Measurements from ENCODE around the gene MEGF6.

MEGF6 gene, protein sequence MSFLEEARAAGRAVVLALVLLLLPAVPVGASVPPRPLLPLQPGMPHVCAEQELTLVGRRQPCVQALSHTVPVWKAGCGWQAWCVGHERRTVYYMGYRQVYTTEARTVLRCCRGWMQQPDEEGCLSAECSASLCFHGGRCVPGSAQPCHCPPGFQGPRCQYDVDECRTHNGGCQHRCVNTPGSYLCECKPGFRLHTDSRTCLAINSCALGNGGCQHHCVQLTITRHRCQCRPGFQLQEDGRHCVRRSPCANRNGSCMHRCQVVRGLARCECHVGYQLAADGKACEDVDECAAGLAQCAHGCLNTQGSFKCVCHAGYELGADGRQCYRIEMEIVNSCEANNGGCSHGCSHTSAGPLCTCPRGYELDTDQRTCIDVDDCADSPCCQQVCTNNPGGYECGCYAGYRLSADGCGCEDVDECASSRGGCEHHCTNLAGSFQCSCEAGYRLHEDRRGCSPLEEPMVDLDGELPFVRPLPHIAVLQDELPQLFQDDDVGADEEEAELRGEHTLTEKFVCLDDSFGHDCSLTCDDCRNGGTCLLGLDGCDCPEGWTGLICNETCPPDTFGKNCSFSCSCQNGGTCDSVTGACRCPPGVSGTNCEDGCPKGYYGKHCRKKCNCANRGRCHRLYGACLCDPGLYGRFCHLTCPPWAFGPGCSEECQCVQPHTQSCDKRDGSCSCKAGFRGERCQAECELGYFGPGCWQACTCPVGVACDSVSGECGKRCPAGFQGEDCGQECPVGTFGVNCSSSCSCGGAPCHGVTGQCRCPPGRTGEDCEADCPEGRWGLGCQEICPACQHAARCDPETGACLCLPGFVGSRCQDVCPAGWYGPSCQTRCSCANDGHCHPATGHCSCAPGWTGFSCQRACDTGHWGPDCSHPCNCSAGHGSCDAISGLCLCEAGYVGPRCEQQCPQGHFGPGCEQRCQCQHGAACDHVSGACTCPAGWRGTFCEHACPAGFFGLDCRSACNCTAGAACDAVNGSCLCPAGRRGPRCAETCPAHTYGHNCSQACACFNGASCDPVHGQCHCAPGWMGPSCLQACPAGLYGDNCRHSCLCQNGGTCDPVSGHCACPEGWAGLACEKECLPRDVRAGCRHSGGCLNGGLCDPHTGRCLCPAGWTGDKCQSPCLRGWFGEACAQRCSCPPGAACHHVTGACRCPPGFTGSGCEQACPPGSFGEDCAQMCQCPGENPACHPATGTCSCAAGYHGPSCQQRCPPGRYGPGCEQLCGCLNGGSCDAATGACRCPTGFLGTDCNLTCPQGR (N-terminal part only)
- total RNA-seq = 126 to 255 reads per million in 2 donors

DNA sequence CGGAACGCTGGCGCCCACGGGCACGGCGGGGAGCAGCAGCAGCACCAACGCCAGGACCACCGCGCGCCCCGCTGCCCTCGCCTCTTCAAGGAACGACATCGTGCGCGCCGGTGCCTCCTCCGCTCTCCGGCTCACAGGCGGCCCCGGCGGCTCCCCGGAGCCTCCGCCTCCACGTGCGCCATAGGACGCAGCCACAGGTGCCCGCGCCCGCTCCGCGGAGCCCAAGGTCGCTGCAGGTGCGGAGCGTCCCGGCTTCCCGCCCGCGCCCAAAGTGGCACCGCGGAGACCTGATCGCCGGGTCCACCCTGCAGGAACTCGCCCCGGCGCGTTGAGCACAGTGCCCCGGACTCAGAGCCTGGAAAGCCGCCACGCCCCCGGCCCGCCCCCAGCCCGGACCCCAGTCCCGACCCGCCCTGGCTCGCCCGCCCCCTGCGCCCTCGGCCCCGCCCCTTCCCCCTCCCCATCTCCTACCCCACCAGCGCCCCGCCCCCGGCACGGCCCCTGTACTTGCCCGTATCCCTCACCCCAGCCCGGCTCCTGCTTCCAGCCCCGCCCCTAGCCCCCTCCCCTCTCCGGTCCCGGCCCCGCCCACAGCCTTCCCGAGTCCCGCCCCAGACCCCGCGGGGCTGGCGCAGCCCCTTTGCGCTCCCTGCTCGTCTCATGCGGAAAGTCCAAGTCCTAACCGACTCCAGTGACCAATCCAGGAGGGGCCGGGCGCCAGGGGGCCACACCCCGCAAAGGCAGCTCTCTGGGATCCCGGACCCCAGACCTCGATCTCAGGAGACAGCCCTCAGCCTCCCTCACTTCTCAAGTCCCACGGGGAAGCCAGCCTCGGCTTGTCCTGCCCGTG lies at the start of gene MEGF6:
TSS of gene MEGF6 (minus strand) at position 339 of the 850 bp plus-strand sequence. CDS start at position 99, 240 bp downstream.
- peak; percentile 50 for DNase-seq

DNA sequence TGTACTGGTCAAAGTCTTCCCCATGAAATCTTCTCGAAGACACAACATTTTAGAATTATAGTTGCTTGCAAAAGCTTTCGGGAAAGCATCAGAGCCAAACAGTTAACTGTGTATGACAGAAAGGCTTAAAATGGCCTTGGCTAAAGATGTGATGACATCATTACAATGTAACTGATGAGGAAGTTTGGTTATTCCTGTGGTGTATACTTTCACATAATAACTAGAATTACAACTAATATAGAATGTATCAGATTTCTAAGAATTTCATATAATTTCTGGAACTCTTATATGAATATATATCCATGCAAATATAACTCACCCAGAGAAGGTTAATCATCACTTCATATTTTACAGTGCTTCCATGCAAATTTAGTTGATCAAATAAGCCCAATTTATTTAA lies 49.4 kb upstream of the MEGF6 start:
- DNase-seq = no peak

DNA sequence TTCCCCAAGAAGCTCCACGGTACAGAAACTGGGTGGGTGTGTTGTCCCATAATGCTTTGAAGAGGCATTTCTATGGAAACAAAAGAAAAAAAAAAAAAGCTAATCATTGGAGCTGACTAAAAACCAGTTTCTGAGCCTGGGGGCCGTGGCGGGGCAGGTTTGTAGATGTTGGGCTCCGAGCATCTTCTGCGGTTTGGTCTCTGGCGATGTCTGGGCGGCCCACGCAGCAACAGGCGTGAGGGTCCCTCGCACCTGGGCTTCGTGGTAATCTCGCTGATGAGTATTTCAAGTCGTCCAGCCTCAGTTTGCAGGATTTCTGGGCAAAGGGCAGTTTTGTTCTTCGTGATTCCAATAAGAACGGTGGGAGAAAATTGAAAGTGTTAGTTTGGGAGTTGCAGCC lies 47.8 kb upstream of the MEGF6 start:
- DNase-seq = no peak

DNA sequence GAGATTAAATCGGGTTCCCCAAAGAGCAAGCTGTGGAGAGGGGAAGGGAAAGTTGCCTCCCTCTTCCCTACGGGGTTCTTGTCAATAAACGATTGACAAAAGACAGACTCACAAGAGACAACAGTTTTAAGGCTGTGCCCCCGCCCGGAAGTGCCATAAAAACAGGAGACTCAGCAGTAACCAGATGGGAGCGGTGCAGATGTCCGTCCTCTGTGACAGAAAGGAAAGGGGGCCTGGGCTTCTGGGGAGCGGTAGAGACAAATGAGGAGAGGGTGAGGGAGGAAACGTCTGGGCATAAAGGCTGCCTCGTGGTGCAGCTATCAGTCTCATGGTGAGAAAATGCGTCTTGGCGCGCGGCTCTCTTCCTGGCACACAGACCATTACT lies 46.9 kb upstream of the MEGF6 start:
- DNase-seq = no peak

DNA sequence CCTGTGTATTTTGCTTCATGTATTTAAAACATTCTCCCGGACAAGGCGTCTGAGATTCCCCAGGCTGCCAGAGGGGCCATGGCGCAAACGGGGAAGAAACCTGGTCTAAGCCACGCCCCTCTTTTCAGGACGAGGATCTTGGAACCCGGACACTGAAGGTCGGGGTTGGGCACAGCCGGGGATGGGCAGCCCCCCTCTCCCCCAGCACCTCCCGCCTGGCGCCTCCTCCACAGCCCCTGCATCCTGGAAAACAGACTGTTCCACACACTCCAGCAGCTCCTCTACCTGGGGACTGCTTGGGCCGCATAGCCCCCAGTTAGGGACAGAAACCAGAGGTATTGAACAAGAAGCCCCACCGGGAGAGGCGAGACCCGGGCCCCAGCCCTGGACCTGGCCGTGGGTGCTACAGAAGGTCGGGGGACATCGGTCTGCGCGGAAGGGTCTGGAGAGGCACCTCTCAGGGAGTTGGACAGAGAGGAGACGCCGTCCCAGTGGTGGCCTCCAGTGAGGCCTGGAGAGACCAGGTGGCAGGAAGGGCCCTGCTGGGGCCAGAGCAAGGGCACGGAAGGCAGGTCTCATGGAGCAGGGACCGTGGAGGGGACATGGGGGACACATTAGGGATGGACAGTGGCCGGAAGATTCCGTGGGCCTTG lies 46.4 kb upstream of the MEGF6 start:
- DNase-seq = no peak

DNA sequence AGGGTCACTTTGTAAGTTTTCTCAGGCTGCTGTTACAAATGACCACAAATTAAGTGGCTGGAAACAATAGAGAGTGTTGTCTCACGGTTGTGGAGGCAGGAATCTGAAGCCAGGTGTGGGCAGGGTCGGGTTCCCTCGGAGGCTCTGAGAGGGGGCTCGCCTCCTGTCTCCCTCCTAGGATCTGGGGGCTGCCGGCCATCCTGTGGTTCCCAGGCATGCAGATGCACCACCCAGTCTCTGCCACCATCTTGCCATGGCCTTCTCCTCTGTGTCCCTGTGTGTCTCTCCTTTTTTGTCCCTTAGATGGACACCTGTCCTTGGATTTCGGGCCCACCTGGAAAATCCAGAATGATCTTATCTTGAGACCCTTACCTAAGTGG lies 45.8 kb upstream of the MEGF6 start:
- no peak for DNase-seq

DNA sequence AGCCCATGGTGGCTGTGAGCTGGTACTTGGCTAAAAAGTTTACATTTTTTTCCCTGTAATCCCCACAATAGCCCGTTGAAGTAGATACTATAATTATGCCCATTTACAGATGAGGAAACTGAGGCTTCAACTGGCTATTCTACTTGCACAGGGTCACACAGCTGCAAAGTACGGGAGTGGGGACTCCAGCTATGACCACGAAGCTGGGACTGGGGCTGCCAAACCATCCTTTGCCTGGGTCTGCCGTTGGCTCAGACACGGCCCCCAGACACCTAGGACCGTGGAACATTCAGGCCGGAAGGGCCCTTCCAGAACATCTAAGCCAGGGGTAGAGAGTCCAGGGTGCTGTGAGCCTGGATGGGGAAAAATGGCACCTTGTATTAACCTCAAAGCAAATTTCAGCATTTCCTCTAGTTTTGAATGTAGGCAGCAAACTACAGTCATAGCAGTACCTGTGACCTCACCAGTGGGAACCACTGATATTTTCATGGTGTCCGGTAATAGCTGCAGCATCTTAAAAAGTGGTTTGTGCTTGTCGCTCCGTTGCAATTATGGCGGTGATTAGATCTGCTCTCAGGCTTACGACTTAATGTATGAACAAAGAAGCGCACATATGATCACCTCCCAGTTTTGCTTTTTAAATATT lies 45.3 kb upstream of the MEGF6 start:
- no peak for DNase-seq

DNA sequence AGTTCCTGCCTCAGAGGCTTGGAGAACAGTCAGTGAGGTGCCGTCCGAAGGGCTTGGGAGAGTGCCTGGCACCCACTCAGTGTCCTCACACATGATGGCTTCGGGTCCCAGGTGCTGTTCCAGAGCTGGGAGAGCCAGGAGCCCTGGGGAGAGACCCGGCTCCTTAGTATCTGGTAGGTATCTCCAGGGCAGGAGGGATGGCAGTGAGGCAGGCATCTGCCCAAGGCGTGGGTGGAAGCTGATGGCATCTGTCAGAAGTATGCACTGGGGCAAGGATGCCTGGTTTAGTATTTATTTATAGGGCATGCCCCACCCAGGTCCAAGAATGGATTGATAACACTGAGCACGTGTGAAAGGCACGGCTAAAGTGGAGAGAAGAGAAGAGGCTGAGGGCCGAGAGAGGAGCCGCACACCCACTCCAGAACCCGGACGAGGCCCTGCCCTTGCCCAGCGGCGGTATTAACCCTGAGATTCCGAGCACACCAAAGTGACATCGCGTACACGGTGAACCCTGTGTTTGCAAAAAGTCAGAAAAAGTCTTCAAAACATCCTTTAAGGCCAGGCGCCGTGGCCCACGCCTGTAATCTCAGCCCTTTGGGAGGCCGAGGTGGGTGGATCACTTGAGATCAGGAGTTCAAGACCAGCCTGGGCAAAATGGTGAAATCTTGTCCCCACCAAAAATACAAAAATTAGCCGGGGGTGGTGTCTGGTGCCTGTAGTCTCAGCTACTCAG lies 43.4 kb upstream of the MEGF6 start:
- DNase-seq = no peak

DNA sequence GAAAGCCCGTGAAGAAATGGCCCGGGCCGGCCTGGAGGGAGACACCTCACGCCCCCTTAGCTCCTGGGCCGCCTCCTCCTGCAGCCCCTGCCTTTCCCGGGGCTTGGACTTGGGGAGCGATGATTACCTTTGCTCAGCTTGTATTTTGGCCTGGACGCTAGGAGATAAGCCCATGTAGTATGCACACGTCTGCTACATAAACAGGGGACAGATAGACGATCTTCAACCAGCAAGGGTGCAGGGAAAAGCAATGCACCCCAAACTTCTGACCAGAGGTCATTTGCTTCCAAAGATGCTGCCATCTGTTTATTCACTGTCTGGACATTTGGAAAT lies 41.9 kb upstream of the MEGF6 start:
- DNase-seq = no peak

DNA sequence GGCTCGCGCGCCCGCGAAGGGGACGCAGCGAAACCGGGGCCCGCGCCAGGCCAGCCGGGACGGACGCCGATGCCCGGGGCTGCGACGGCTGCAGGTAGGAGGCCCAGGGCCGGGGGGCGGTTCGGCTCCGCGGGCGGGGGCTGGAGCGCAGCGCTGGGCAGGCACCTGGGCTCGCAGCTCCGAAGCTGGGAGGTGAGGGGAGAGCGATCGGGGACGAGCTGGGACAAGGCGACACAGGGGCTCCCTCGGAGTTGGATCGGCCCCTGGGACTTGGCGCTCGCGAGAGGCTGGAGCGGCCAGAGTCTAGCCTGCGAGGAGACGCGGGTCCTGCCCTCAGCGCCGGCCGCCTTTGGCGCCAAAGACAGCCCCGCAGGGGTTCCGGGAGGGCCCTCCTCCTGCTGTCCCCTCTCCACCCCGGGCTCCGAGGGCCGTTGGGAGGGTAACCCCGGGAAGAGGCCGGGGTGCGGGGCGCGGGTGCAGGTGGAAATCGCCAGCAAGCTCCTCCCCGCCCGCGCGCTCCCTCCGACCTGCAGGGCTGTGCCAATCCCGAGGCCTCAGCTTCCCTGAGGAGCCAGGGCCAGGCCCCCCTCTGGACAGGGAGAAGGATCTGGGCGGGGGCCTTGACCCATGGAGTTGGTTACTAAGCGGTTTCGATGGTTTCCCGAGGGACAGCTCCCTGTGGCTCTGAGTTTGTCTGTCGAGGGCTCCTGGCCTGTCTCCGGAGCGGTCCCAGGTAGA lies 41.4 kb upstream of the MEGF6 start:
- DNase-seq = no peak

DNA sequence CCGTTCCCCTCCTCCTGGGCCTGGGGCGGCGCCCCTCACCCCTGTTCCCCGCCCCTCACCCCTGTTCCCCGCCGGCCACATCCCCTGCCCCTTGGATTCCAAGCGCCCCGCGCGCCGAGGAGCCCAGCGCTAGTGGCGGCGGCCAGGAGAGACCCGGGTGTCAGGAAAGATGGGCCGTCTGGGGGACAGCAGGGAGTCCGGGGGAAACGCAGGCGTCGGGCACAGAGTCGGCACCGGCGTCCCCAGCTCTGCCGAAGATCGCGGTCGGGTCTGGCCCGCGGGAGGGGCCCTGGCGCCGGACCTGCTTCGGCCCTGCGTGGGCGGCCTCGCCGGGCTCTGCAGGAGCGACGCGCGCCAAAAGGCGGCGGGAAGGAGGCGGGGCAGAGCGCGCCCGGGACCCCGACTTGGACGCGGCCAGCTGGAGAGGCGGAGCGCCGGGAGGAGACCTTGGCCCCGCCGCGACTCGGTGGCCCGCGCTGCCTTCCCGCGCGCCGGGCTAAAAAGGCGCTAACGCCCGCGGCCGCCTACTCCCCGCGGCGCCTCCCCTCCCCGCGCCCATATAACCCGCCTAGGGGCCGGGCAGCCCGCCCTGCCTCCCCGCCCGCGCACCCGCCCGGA lies 40.7 kb upstream of the MEGF6 start, which contains the start of gene TP73:
TSS of gene TP73 (plus strand) at position 587 of the 618 bp plus-strand sequence. CDS start 29,850 bp downstream, outside the sequence.
- DNase-seq = no peak

DNA sequence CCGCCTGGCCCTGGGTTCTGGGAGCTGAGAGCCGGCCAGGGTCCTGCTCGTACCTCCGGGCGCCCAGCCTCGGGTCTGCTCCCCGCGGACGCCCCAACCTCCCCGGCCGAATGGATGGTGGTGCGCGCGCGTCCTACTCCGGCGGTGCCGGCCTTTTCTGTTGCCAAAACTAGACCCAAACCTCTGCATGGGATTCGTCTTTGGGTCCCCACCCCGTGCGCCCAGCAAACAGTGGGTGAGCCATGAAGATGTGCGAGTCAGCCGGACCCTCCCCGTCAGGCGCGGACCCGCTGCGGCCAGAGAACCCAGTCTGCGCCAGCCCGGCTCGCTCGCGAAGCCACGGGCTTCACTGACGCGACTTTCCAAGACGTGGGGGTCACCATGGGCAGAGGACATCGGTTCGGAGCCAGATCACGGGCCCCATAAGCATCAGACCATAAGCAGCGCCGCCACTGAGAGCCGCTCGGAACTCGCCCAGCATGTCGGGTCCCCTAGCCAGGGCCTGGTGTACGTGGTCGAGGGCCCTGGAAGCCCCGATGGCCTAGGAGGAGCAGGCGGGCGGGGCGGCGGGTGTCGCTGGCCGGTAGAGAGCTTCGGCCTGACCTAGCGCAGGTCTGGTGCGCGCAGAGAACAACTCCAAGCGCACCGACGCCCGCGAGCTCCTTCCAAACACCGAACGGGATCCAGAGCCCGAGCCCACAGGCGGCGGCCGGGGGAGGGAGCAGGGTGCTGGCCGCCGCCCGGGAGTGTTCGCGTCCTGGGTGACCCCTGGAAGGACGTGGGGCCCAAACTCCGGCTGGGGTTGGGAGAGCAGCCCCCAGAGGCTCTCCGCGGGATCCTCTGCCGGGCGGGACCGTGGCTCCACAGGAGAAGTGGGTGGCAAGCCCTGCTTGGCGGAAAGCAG lies 40.0 kb upstream of the MEGF6 start:
- no peak for DNase-seq

DNA sequence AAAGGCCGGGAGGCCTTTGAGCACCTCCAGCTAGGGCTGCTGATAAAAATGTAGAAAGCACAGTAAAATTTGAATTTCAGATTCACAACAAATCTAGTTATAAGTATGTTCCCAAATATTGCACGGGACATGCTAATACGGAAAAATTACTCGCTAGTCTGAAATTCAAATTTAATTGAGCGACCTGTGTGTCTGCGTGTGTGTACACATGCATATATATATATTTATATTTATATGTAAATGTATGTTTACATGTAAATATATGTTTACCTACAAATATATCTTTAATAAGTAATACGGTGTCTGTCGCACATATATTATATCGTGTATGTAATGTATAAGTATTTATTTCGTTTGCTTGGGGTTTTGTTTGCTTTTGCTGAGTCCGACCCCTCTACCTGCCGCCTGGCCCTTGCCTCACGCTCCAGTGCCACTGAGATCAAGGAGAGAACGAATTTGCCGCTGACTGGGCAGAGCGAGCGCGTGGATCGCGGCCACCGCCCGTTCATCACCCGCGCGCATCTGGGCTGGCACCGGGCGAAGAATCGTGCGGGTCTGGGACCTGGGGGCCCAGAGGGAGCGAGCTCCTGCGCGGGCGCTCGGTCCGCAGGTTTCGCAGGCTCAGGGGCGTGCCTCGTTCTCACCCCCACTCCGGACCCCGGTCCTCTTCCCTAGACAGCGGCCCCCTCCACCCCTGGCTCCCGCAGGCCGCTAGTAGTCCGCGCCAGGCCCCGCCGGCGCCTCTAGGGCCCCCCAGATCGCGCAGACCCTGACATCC lies 39.1 kb upstream of the MEGF6 start:
- no peak for DNase-seq

DNA sequence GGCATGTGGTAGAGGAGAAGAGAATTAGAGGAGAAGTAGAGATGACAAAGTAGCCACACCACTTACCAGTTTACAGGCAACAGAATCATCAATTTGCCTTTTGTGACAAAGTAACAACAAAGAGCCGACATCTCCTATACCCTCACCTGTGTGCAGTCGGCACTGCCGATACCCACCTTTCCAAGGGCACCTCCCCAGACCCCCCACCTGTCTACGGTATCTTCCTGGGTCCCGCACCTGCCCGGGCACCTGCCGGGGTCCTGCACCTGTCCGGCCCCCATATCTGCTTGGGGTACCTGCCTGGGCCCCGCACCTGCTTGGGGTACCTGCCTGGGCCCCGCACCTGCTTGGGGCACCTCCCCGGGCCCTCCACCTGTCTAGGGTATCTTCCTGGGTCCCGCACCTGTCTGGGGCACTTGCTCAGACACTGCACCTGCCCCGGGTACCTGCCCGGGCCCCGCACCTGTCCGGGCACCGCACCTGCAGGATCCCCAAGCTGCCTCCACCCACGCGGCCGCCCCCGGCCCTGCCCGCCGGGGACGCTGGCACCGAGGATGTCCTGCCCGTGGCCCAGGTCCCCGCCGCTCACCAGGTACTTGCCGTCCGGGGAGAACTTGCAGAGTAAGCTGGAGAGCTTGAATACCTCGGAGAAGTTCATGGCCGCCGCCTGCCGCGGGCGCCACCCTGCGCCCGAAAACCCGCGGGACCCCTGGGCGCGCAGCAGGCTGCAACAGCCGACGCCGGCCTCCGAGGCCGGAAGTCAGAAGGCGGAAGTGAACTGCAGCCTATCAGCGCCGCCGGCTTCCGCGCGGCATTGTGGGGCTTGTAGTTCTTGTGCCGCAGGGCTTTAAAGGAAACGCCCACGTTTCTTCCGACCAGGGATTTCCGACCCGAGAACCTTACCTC lies 38.3 kb upstream of the MEGF6 start, which contains the start of gene WRAP73:
TSS of gene WRAP73 (minus strand) at position 762 of the 906 bp plus-strand sequence. CDS start at position 658, 104 bp downstream.
- peak; percentile 66 for DNase-seq

DNA sequence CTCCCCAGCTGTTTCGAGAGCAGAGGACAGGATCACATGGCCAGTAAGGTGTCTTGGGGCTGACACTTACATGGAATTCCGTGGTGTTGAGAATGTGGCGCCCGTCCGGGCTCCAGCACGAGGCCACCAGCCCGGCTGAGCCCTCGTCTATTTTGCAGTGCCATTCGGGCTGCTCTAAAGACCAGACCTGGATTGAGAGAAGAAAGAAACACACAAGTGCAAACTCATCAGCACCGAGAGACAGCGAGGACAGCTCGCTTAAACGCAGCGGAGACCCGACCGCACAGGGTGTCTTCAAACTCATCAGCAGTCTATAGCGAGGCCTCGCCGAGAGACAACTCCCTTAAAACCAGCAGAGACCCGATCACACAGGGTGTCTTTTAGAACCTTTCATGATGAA lies 35.3 kb upstream of the MEGF6 start:
- DNase-seq = no peak

All from activated gamma-delta T cell (primary cell).